PFSK-1 (cell line): ENCODE results near the gene LDAH.

Experiments used
- FOXP2 ChIP-seq: optimal IDR thresholded peaks from 2 replicates; pipeline ENCODE3; 2011; ENCODE audit warnings: borderline replicate concordance, control low read depth, inconsistent platforms; ENCODE audit not compliant: insufficient read depth; ENCODE audit errors: extremely low read length, extremely low read depth
- POLR2AphosphoS5 ChIP-seq: IDR thresholded peaks from 2 replicates; pipeline ENCODE4 v1.6.1; 2012; ENCODE audit warnings: low read depth, mild to moderate bottlenecking, control low read depth, low read length, moderate library complexity
- SIN3A ChIP-seq: IDR thresholded peaks from 2 replicates; pipeline ENCODE4 v1.6.1; 2012; ENCODE audit warnings: mild to moderate bottlenecking, low read length, moderate library complexity, borderline replicate concordance; ENCODE audit not compliant: insufficient read depth
- TAF1 ChIP-seq: IDR thresholded peaks from 2 replicates; pipeline ENCODE4 v1.6.1; 2012; ENCODE audit warnings: low read length, control low read depth, borderline replicate concordance; ENCODE audit not compliant: insufficient read depth
- TF ChIP-seq, protein P1 (sequence below), 2 experiments: IDR thresholded peaks; 2 replicates each; pipeline versions ENCODE4 v1.6.1 to v1.8.0; 2011 to 2012; ENCODE audit warnings: low read depth in 2 of 2, low read length in 2 of 2, control low read depth in 1 of 2, inconsistent platforms in 1 of 2, mild to moderate bottlenecking in 1 of 2, moderate library complexity in 1 of 2; ENCODE audit not compliant: insufficient read depth in 1 of 2

The LDAH gene

DNA sequence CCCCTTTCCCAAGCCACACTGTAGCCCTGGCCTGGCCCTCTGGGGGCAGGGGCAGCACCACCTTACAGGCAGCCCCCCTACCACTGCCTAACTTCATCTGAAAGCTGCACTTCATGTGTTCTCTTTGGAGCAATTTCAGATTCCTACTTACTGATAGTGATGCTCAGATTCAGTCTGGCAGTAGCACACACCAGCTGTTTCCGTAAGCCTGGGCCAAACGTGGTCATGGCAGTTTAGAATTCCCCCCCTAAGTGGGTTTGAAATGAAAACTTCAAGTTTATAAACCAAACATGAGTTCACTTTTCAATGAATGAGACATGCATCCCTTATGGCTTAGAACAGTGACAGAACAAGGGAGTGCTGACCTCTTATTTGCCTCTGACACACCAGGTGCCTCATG lies 126.5 kb downstream of the LDAH start:
- TF ChIP-seq TAF1 (no peak), SIN3A (no peak), FOXP2 (no peak), POLR2AphosphoS5 (no peak)
- TF ChIP-seq, protein P1, sequence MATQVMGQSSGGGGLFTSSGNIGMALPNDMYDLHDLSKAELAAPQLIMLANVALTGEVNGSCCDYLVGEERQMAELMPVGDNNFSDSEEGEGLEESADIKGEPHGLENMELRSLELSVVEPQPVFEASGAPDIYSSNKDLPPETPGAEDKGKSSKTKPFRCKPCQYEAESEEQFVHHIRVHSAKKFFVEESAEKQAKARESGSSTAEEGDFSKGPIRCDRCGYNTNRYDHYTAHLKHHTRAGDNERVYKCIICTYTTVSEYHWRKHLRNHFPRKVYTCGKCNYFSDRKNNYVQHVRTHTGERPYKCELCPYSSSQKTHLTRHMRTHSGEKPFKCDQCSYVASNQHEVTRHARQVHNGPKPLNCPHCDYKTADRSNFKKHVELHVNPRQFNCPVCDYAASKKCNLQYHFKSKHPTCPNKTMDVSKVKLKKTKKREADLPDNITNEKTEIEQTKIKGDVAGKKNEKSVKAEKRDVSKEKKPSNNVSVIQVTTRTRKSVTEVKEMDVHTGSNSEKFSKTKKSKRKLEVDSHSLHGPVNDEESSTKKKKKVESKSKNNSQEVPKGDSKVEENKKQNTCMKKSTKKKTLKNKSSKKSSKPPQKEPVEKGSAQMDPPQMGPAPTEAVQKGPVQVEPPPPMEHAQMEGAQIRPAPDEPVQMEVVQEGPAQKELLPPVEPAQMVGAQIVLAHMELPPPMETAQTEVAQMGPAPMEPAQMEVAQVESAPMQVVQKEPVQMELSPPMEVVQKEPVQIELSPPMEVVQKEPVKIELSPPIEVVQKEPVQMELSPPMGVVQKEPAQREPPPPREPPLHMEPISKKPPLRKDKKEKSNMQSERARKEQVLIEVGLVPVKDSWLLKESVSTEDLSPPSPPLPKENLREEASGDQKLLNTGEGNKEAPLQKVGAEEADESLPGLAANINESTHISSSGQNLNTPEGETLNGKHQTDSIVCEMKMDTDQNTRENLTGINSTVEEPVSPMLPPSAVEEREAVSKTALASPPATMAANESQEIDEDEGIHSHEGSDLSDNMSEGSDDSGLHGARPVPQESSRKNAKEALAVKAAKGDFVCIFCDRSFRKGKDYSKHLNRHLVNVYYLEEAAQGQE (IDR thresholded peaks at IDR 0.05; ENCODE audit: insufficient read depth in 1 of 2, low read depth in 2 of 2, low read length in 2 of 2), result no peak

DNA sequence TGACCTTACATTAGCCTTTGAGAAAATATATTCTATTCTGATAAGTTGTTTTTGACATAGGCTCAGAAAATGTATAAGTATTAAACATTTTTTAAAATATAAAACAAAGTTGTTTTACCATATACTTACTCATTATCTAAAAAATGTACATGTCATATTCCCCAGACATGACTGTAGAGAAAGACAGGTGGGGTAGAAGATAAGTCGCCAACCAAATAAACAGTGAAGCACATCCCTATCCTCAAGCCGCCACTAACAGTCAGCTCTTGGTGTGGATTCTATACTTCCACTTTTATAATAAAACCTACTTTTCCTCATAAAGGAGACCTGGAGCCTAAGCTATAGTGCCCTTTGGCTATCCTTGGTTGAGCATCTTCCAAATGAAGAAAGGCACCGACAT lies 129.6 kb downstream of the LDAH start:
- no peak for TF ChIP-seq FOXP2
- TF ChIP-seq SIN3A, result no peak
- TF ChIP-seq POLR2AphosphoS5, result no peak
- TF ChIP-seq, protein P1 (IDR thresholded peaks at IDR 0.05; ENCODE audit: insufficient read depth in 1 of 2, low read depth in 2 of 2, low read length in 2 of 2), result no peak
- no peak for TF ChIP-seq TAF1

DNA sequence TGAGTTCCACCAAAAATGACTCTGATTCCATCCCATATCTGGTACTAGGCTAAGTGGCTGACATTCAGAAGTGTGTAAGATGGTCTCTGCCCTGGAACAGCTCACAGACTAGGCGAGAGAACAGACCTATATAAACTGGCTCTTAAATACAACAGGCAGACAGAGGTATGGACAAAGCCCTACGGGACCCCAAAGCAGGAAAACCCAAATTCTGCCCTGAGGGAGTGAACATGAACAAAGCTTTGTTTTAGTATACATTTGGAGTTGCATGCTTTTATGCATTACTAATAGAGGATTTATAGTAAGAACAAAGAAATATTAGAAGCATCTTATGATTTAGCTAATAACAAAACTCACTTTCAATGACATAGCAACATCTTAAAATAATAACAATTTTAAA lies 130.8 kb downstream of the LDAH start:
- TF ChIP-seq POLR2AphosphoS5, result no peak
- no peak for TF ChIP-seq FOXP2
- TF ChIP-seq SIN3A, result no peak
- TF ChIP-seq TAF1, result no peak
- TF ChIP-seq, protein P1 (IDR thresholded peaks at IDR 0.05; ENCODE audit: insufficient read depth in 1 of 2, low read depth in 2 of 2, low read length in 2 of 2), result no peak

- TF ChIP-seq TAF1, result no peak
- TF ChIP-seq FOXP2, result no peak
- no peak for TF ChIP-seq POLR2AphosphoS5
- TF ChIP-seq SIN3A, result no peak
- TF ChIP-seq, protein P1 (IDR thresholded peaks at IDR 0.05; ENCODE audit: insufficient read depth in 1 of 2, low read depth in 2 of 2, low read length in 2 of 2), result no peak
These were observed 131.7 kb downstream of the LDAH start for GRCh38 chr2:20691076-20691734.
